SJSA1 (cell line): ENCODE measurements around the gene POP4. TPM values are rescaled to one million over a fixed set of nuclear protein-coding genes. Genes with fewer than 3 reads are reported as not detected.
A peak's percentile ranks its signal among the peaks of the same experiment; 100 is the strongest.

Source experiments
- DNase-seq, 2 experiments: peaks; one replicate each; pipeline ENCODE4 v3.0.0-alpha.2; 2015 to 2020; ENCODE audit warnings: low spot score in 2 of 2, low read depth in 1 of 2
- H3K27ac ChIP-seq: fragments of 250-450 bp; sonication (Bioruptor Pico); 2 replicates; pipeline ENCODE4 v1.5.1; 2020; ENCODE audit warnings: mild to moderate bottlenecking, moderate library complexity
- H3K27me3 ChIP-seq: fragments of 250-450 bp; sonication (Bioruptor Pico); replicated peaks from 2 replicates; pipeline ENCODE4 v1.5.1; 2020; ENCODE audit warnings: mild to moderate bottlenecking, moderate library complexity
- H3K36me3 ChIP-seq: fragments of 250-450 bp; sonication (Bioruptor Pico); 2 replicates; pipeline ENCODE4 v1.5.1; 2020; ENCODE audit warnings: mild to moderate bottlenecking
- H3K4me1 ChIP-seq: fragments of 250-450 bp; sonication (Bioruptor Pico); replicated peaks from 2 replicates; pipeline ENCODE4 v1.6.1; 2021; ENCODE audit warnings: mild to moderate bottlenecking
- H3K4me3 ChIP-seq: fragments of 250-450 bp; sonication (Bioruptor Pico); 2 replicates; pipeline ENCODE4 v1.5.1; 2020; ENCODE audit warnings: mild to moderate bottlenecking
- H3K9me3 ChIP-seq: fragments of 250-450 bp; sonication (Bioruptor Pico); replicated peaks from 2 replicates; pipeline ENCODE4 v1.5.1; 2020; ENCODE audit warnings: mild to moderate bottlenecking
- total RNA-seq: library from RNA; depleted of rRNA; stranded (reverse); fragments of >200 nt; shearing (Covaris generic); gene quantifications from 2 replicates; pipeline ENCODE4 v1.2.3, GENCODE V29; 2014

POP4 gene
- total RNA-seq, 1 experiment from 2014 or later = 92.4 TPM

DNA sequence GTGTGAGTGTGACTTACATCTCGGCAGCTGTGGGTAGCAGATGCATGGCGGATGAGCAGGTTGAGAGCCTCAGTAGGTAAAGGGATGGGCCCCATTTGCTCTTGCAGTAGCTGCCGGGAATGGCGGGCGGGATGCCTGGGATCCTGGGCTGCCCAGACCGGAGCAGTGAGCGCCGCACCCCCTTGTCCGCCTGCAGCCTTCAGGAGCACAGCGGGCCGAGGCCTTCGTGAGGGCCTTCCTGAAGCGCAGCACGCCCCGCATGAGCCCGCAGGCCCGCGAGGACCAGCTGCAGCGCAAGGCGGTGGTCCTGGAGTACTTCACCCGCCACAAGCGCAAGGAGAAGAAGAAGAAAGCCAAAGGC is 4.1 kb downstream of the POP4 start:
- H3K9me3 ChIP-seq = no peaks in the 10 kb centered on the region
- no peak for DNase-seq
- peaks cover 51% of the 10 kb centered on the region for H3K36me3 ChIP-seq
- no peak overlapping the region for H3K27ac ChIP-seq
- no peaks in the 10 kb centered on the region for H3K27me3 ChIP-seq
- peaks cover 4% of the 10 kb centered on the region; the same call in 1 of the 2 replicates for H3K4me1 ChIP-seq
- no peak overlapping the region for H3K4me3 ChIP-seq

- no peak overlapping the region for H3K4me3 ChIP-seq
- H3K27me3 ChIP-seq = no peaks in the 10 kb centered on the region
- H3K9me3 ChIP-seq = no peaks in the 10 kb centered on the region
- peaks cover 4% of the 10 kb centered on the region; the same call in 1 of the 2 replicates for H3K4me1 ChIP-seq
- DNase-seq = peak; percentile 57 to 76
- H3K27ac ChIP-seq = no peak overlapping the region
- peaks cover 52% of the 10 kb centered on the region for H3K36me3 ChIP-seq
These were observed 4.6 kb downstream of the POP4 start for GRCh38 chr19:29610574-29611271.

DNA sequence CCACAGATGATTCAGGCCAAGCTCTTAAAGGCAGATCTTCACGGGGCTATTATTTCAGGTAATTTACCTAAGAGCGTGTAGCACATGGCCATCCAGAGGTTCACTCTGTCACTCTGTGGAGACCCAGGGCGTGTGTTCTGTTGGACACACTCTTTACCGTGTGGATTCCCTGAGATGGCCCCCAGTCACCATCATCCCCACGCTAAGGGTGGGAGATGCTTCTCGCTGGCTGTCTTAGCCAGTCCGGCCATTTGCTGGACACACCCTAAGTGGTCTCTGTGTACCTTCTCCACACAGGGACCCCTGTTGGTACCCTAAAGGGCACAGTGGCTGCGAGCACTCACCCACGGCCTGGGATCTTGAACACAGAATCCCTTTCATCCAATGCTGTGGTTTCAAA is 6.0 kb downstream of the POP4 start:
- Histone ChIP-seq H3K4me3 (no peak overlapping the region), H3K36me3 (peaks cover 53% of the 10 kb centered on the region), H3K27me3 (no peaks in the 10 kb centered on the region), H3K9me3 (no peaks in the 10 kb centered on the region), H3K4me1 (no peaks in the 10 kb centered on the region), H3K27ac (no peak overlapping the region)
- no peak for DNase-seq

DNA sequence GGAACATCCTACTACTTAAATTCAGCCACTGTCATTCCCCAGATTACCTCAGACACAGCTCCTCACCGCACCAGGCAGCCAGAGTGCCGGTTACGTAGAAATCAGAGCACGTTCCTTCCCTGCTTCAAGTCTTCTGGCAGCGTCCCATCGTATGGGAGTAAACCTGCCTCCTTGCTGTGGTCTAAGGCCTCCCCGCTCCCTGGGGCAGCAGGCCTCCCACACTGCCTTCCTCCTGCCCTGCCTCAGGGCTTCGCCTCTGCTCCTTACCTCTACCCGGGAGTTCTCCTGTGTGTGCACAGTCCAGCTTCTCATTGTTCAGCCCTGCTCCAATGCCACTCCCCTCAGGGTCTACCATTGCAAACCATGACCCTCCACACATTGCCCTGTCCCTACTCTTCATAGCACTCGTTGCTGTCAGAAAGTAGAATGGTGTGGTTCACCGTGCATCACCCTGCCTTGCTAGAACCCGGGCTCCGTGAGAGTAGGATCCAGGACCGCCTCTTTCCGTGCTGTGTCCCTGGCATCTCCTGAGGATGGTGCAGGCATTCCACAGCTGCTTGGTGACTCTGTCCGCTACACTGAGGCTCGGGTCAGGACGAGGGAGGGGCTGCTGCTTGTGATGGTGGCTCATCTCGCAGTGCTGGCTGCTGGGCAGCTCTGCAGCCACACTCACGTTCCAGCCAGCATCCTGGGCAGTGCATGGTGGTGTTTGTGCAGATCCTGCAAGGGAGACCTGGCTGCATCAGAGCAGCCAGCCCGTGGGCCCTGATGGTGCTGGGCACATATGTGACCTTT is 6.9 kb downstream of the POP4 start:
- Histone ChIP-seq H3K36me3 (peaks cover 53% of the 10 kb centered on the region), H3K9me3 (no peaks in the 10 kb centered on the region), H3K4me1 (no peaks in the 10 kb centered on the region), H3K4me3 (no peak overlapping the region), H3K27me3 (no peaks in the 10 kb centered on the region), H3K27ac (no peak overlapping the region)
- DNase-seq = no peak

DNA sequence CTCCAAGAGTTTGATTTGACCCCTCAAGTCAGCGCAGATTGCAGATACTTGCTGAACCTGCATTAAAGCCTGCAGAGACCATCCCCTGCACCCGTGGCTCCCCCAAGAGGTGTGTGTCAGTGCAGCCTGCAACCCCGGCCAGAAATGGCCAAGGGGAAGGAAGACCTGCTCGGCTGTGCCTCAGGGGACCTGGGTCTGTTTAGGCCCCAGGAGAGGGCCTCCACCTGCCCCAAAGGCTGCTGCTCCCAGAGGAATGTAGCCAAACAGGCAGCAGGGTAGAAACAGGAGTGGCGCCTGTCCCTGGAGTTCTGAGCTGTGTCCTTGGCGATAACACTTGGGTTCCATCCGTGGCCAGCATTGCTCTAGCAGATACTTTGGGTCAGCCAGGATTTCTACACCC is 8.0 kb downstream of the POP4 start:
- Histone ChIP-seq H3K9me3 (no peaks in the 10 kb centered on the region), H3K27me3 (no peaks in the 10 kb centered on the region), H3K36me3 (peaks cover 53% of the 10 kb centered on the region), H3K4me3 (no peak overlapping the region), H3K4me1 (no peaks in the 10 kb centered on the region), H3K27ac (no peak overlapping the region)
- DNase-seq = no peak

DNA sequence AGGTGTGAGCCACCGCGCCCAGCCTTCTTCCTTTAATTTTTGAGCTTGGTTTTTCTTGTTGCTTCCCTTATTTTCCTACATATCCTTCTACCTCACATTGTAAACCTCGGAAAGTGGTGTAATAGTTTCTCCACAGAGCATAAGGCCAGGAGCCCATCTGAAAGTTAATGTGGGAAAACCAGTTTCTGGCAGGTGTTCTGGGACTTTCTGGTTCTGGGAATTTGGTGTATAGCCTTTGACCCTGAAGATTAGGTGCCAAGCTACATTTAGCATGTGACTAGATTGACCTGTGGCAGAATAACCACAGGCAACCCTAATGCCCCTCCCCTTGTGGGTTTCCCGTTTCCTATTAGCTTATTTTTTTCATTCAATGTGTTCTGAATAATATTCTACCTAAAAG is 8.7 kb downstream of the POP4 start:
- Histone ChIP-seq H3K9me3 (no peaks in the 10 kb centered on the region), H3K36me3 (peaks cover 53% of the 10 kb centered on the region), H3K27ac (no peak overlapping the region), H3K4me1 (no peaks in the 10 kb centered on the region), H3K4me3 (no peak overlapping the region), H3K27me3 (no peaks in the 10 kb centered on the region)
- no peak for DNase-seq

DNA sequence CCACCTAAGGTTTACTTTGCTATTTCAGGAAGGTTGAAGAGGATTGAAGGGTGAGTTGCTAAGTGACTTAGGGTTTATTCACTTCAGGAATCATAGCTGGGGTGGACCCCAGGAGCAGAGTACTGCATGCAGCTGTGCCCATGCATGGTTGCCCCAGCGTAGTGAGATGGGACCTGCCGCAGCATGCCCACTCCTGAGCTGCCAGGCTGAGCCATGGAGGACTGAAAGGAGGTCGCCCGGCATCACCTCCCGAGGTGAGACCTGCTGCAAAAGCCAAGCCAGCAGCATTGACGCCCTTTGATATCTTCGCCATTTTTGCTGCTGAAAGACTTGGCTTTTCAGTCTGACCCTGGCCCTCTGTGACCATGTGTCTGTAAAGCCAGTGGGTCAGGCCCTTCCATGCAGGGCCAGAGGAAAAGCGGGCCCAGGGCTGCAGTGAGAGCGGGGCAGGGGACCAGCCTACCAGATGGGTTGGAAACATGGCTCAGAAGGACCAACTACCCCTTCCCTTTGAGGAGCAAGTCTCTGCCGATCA is 9.9 kb downstream of the POP4 start:
- no peaks in the 10 kb centered on the region for H3K4me1 ChIP-seq
- no peak overlapping the region for H3K27ac ChIP-seq
- H3K4me3 ChIP-seq = no peak overlapping the region
- H3K36me3 ChIP-seq = peaks cover 45% of the 10 kb centered on the region
- H3K27me3 ChIP-seq = no peaks in the 10 kb centered on the region
- no peak for DNase-seq
- no peaks in the 10 kb centered on the region for H3K9me3 ChIP-seq

DNA sequence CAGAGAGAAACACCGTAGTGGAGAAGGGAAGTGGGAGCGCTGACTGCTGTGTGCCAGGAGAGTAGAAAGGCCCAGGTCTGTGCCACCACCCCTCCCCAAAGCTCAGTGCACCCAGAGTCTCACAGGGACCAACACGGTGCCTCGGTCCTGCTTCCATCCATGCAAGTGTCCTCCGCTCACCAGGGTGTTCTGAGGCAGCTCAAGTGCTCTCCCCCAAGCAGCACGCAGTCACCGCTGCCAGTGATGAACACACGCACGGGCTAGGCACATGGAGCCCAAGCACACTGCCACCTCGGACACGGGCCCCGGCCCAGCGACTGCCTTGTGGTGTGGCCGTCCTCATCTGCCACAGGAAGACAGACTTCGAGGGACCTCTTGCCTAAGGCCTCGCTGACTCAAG is 10.5 kb downstream of the POP4 start:
- Histone ChIP-seq H3K9me3 (no peaks in the 10 kb centered on the region), H3K27ac (no peak overlapping the region), H3K36me3 (peaks cover 39% of the 10 kb centered on the region), H3K4me1 (no peaks in the 10 kb centered on the region), H3K27me3 (no peaks in the 10 kb centered on the region), H3K4me3 (no peak overlapping the region)
- no peak for DNase-seq

GRCh38 chr19:29617366-29618266 is 11.5 kb downstream of the POP4 start:
- DNase-seq = no peak
- H3K9me3 ChIP-seq = no peaks in the 10 kb centered on the region
- H3K4me1 ChIP-seq = no peaks in the 10 kb centered on the region
- H3K27ac ChIP-seq = no peak overlapping the region
- H3K27me3 ChIP-seq = no peaks in the 10 kb centered on the region
- no peak overlapping the region for H3K4me3 ChIP-seq
- H3K36me3 ChIP-seq = peaks cover 28% of the 10 kb centered on the region

DNA sequence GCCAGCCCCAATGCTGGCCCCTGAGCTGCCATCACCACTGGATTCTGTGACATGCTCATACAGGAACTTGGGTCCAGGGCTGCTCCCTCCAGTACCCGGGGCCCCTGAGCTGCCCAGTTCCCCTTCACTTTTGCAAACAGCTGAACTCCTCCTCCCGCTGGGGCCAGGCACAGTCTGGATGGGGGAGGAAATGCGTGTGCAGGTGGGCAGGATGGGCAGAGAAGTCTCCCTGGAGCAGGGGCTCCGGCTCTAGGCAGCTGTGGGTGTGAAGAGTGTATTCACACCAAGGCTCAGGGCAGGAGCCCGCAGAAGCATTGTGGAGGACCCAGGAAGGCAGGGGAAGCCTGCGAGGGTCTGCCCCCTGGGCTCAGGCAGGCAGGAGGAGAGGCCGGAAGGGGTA is 12.4 kb downstream of the POP4 start:
- Histone ChIP-seq H3K4me1 (no peaks in the 10 kb centered on the region), H3K4me3 (no peak overlapping the region), H3K9me3 (no peaks in the 10 kb centered on the region), H3K27ac (no peak overlapping the region), H3K36me3 (peaks cover 20% of the 10 kb centered on the region), H3K27me3 (no peaks in the 10 kb centered on the region)
- DNase-seq = no peak

- Histone ChIP-seq H3K27me3 (no peaks in the 10 kb centered on the region), H3K27ac (no peak overlapping the region), H3K9me3 (no peaks in the 10 kb centered on the region), H3K4me1 (no peaks in the 10 kb centered on the region), H3K4me3 (no peak overlapping the region), H3K36me3 (peaks cover 16% of the 10 kb centered on the region)
- no peak for DNase-seq
These were observed 12.8 kb downstream of the POP4 start for GRCh38 chr19:29618871-29619270.

DNA sequence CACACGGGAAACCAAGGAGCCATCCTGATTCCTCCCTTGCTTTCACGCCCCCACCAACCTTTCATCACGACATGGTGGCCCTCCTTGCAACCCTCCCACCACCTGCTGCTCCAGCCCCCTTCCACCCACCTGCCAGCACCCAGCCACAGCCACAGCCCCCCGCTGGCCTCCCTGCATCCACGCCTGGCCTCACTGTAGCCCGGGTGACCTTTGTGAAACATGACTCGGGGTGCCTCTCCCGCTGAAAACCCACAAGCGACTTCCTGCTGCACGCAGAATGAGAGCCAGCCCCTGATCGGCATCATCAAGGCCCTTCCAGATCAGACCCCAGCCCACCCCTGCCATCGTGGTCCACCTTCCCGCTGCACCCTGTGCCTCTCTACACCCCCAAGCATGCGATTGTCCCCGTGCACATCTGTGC is 14.9 kb downstream of the POP4 start:
- no peaks in the 10 kb centered on the region for H3K9me3 ChIP-seq
- no peaks in the 10 kb centered on the region for H3K27me3 ChIP-seq
- peaks cover 7% of the 10 kb centered on the region; the same call in 1 of the 2 replicates for H3K36me3 ChIP-seq
- H3K27ac ChIP-seq = no peak overlapping the region
- DNase-seq = no peak
- no peak overlapping the region for H3K4me3 ChIP-seq
- H3K4me1 ChIP-seq = no peaks in the 10 kb centered on the region

- Histone ChIP-seq H3K36me3 (no peaks in the 10 kb centered on the region), H3K4me3 (no peak overlapping the region), H3K27me3 (no peaks in the 10 kb centered on the region), H3K9me3 (no peaks in the 10 kb centered on the region), H3K4me1 (no peaks in the 10 kb centered on the region), H3K27ac (no peak overlapping the region)
- DNase-seq = no peak
These were observed 16.3 kb downstream of the POP4 start for GRCh38 chr19:29622166-29623070.
